NCI-H69 (cell line): Measurements from ENCODE around the gene PLCB1.
"Not testable (repeated sequence)": the region's sequence is repeated elsewhere in the genome, so short reads cannot be mapped to it uniquely, and the experiment has no call there.

Source experiments
- DNase-seq: peaks from one replicate; lab custom pipeline; 2025; lab: John Stamatoyannopoulos, UW

PLCB1 gene

GRCh38 chr20:8404912-8405635 lies 273.0 kb downstream of the PLCB1 start:
- DNase-seq, result peak; percentile 48

DNA sequence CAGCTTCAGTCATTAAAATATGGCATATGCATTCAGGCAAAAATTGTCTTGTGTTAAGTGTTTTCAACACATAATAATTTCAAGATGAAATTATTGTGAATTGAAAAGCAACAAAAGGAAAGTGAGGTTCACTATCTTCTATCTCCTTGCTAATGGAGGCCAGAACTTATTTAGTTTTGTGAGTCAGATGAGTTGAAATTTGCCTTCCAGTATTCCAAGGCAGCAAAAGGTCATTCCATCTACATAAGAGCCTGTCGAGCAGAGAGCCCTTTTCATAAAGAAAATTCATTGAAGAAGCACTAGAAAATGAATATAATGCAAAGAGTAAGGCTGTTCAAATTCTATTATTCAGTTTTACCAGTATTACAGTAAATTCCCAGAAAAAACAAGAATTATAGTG lies 274.3 kb downstream of the PLCB1 start:
- no peak for DNase-seq

- no peak for DNase-seq
Observed at GRCh38 chr20:8408587-8409307, 276.7 kb downstream of the PLCB1 start.

- no peak for DNase-seq
Observed at GRCh38 chr20:8413691-8414090, 281.6 kb downstream of the PLCB1 start.

DNA sequence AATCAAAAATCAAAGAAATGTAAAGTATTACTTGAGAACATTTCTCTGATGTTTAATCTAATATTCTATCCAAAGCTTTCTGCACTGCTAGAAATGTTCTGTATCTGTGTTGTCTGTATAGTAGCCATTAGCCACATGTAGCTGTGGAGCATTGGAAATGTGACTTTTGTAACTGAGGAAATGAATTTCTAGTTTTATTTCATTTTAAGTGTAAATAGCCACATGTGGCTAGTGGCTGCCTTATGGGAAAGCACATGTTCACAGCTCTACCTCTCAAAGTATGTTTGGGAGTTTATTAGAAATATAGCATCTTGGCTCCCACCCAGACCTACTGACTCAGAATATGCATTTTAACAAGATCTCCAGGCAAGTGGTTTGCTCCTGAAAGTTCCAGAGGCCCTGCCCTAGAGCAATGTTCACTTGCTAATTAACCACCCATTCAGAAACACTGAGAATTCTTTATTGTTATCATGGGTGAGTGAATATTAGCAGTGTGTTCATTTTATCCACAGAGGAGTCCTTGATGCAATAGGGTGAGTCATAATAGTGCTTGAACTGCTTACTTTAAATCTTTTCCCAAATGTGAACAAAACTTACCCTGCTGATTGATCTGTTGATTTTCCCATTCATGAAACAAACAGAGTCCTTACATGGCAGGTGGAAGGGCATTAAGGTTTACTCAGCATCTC lies 282.7 kb downstream of the PLCB1 start:
- peak; percentile 95 for DNase-seq

- peak; percentile 56 for DNase-seq
Observed at GRCh38 chr20:8421981-8422380, 289.9 kb downstream of the PLCB1 start.

- DNase-seq, result peak; percentile 72
Observed at GRCh38 chr20:8423482-8423881, 291.4 kb downstream of the PLCB1 start.

- peak; percentile 61 for DNase-seq
Observed at GRCh38 chr20:8424010-8424409, 291.9 kb downstream of the PLCB1 start.

DNA sequence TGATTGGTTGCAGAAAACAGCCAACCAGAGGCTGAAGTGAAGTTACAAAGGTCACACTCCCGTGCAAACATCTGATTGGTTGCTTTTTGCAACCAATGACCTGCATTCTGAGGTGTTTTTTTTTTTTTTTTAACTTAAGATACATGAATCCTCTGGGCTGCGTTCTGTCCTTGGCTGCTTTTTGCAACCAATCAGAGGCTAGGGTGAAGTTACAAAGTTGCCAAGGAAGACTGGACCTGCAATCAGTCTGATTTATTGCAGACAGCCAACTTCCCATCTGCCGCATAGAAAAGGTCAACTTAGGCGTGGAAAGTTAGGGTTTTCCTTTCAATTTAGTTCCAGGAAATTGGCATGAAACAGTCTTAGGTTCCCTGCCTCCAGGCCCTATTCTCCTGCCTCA lies 292.9 kb downstream of the PLCB1 start:
- DNase-seq, result peak; percentile 88

- DNase-seq, result no peak
Observed at GRCh38 chr20:8425802-8426201, 293.7 kb downstream of the PLCB1 start.

DNA sequence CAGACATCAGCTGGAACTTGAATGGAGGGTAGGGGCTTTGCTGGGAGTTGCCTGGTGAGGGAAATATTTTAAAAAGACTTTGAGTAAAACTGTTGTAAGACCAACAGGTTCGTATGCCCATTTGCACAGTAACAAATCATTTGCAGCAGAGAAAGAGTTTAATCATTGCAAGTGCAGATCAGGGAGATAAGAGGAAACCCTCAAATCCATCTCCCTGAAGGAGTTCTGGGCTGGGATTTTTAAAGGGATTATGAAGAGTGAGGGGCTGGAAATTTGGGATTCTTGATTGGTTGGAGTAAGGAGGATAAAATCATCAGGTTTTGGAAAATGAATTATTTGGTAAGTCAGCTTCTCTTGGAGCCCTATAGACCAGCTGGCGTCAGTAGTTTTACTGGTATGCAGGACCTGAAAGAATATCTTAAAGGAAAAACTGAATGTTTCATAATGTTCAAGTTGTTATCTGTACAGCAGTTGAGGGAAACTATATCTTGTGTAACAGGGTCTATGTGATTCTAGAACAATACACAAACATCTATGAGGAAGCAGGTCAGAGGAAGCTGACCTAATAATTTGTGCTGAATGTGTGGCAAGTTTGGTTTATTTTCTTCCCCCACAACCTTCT lies 295.5 kb downstream of the PLCB1 start:
- no peak for DNase-seq

- no peak for DNase-seq
Observed at GRCh38 chr20:8428988-8429387, 296.9 kb downstream of the PLCB1 start.

GRCh38 chr20:8431538-8432434 lies 299.7 kb downstream of the PLCB1 start:
- peak; percentile 99 for DNase-seq

GRCh38 chr20:8432435-8433148 lies 300.5 kb downstream of the PLCB1 start:
- DNase-seq, result peak; percentile 65

DNA sequence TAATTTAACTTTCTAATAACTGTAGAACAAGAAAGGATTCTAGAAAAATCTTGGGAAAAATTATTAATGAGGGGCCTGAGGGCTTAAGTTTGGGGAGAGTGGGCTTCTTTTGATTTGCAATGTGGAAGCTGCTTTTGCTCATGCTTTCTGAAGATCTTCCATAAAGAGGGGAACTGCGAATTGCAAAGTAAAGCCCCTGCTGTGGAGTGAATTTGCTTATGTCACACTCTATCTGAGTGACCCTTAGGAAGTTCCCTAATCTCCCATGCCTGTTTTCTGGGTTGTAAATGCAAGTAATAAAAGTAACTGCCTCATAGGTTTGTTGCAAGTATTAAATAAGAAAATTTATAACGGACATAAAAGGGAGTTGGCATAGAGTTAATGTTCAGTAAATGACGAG lies 301.2 kb downstream of the PLCB1 start:
- DNase-seq, result no peak

GRCh38 chr20:8434326-8434876 lies 302.3 kb downstream of the PLCB1 start:
- no peak for DNase-seq

GRCh38 chr20:8435285-8436035 lies 303.4 kb downstream of the PLCB1 start:
- DNase-seq, result peak; percentile 31

DNA sequence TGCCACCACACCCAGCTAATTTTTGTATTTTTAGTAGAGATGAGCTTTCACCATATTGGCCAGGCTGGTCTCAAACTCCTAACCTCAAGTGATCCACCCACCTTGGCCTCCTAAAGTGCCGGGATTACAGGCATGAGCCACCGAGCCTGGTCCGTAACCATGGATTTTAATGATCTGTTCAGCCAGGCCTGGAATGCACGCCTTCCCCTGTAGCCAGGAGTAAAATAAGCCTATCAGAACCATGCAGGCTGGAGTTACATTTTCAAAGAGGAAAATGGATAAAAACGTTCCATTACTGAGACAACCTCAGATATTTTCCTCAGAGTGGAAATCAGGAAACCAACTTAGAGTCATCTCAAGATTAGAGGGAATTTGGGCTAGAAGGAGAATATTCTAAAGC lies 304.9 kb downstream of the PLCB1 start:
- not testable (repeated sequence) for DNase-seq

DNA sequence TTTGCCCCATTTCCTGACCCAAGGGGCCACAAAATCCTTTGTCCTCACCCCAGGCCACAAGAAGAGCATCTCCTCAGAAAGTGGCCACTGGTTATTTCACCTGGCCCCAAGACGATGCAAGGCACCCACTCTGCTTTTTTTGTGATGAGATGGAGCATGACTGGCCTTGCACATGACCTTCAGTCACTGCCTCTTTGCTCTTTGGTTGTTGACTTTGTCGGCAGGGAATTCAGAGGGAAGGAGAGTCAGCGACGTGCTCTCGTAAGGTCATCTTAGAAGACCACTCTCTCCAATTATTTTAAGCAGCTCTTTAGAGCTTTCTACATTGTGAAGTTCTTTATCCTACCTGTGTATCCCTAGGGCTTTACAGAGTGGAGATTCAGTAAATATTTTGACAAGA lies 306.7 kb downstream of the PLCB1 start:
- no peak for DNase-seq
